ENCODE data around the gene KLF2. TPM values are rescaled to one million over a fixed set of nuclear protein-coding genes. Genes with fewer than 3 reads are reported as not detected.

Gene KLF2
- total RNA-seq, 1 donor from 2014 or later: 252 TPM

DNA sequence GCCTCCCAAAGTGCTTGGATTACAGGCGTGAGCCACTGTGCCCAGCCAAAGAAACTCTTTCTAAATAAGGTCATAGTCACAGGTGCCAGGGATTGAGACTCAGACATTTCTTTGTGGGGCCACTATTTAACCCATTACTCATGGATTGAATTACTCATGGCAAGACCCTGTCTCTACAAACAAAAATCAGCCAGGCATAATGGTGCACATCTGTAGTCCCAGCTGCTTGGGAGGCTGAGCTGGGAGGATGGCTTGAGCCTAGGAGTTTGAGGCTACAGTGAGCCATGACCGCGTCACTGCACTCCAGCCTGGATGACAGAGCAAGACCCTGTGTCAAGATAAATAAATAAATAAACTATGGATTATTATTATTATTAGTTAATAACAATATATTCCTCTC lies 3.6 kb upstream of the KLF2 start:
- H3K36me3 ChIP-seq: peaks cover 0 to 3% of the 10 kb centered on the region in 2 donors
- no peaks in the 10 kb centered on the region for H3K9me3 ChIP-seq
- no peak for DNase-seq (ENCODE audit: extremely low spot score in 2 of 2)
- peaks cover 24% of the 10 kb centered on the region for H3K4me1 ChIP-seq
- H3K4me3 ChIP-seq: no peak overlapping the region
- H3K27ac ChIP-seq: no peak overlapping the region
- intact Hi-C loops (cut with DNase I): loop anchor here (10.0 kb wide), 1 partner anchor 66 kb away; no protein-coding TSS in a partner anchor
- no peaks in the 10 kb centered on the region for H3K27me3 ChIP-seq
- TF ChIP-seq POLR2AphosphoS5 (IDR thresholded peaks at IDR 0.05; ENCODE audit: insufficient read depth in 1 of 2, low read depth in 1 of 2) (no peak), POLR2A (IDR thresholded peaks at IDR 0.05) (no peak)
- TF ChIP-seq, protein P1, sequence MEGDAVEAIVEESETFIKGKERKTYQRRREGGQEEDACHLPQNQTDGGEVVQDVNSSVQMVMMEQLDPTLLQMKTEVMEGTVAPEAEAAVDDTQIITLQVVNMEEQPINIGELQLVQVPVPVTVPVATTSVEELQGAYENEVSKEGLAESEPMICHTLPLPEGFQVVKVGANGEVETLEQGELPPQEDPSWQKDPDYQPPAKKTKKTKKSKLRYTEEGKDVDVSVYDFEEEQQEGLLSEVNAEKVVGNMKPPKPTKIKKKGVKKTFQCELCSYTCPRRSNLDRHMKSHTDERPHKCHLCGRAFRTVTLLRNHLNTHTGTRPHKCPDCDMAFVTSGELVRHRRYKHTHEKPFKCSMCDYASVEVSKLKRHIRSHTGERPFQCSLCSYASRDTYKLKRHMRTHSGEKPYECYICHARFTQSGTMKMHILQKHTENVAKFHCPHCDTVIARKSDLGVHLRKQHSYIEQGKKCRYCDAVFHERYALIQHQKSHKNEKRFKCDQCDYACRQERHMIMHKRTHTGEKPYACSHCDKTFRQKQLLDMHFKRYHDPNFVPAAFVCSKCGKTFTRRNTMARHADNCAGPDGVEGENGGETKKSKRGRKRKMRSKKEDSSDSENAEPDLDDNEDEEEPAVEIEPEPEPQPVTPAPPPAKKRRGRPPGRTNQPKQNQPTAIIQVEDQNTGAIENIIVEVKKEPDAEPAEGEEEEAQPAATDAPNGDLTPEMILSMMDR (IDR thresholded peaks at IDR 0.05): no peak

DNA sequence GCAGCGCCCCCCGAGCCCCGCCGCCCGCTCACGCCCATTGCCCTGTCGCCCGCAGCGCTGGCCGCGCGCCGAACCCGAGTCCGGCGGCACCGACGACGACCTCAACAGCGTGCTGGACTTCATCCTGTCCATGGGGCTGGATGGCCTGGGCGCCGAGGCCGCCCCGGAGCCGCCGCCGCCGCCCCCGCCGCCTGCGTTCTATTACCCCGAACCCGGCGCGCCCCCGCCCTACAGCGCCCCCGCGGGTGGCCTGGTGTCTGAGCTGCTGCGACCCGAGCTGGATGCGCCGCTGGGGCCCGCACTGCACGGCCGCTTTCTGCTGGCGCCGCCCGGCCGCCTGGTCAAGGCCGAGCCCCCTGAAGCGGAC lies 518 bp downstream of the KLF2 start:
- intact Hi-C loops (cut with DNase I): loop anchor here (5.0 to 10.0 kb wide), 2 partner anchors 57 to 70 kb away; no protein-coding TSS in a partner anchor
- Histone ChIP-seq H3K36me3 (peaks cover 0 to 19% of the 10 kb centered on the region in 2 donors), H3K9me3 (no peaks in the 10 kb centered on the region), H3K4me3 (peak overlapping the region; percentile 68 to 85), H3K27ac (peak overlapping the region; percentile 97), H3K27me3 (no peaks in the 10 kb centered on the region), H3K4me1 (peaks cover 42% of the 10 kb centered on the region)
- DNase-seq (ENCODE audit: extremely low spot score in 2 of 2): no peak
- TF ChIP-seq POLR2AphosphoS5 (IDR thresholded peaks at IDR 0.05; ENCODE audit: insufficient read depth in 1 of 2, low read depth in 1 of 2) (no peak), POLR2A (IDR thresholded peaks at IDR 0.05) (no peak)
- TF ChIP-seq, protein P1 (IDR thresholded peaks at IDR 0.05): no peak

DNA sequence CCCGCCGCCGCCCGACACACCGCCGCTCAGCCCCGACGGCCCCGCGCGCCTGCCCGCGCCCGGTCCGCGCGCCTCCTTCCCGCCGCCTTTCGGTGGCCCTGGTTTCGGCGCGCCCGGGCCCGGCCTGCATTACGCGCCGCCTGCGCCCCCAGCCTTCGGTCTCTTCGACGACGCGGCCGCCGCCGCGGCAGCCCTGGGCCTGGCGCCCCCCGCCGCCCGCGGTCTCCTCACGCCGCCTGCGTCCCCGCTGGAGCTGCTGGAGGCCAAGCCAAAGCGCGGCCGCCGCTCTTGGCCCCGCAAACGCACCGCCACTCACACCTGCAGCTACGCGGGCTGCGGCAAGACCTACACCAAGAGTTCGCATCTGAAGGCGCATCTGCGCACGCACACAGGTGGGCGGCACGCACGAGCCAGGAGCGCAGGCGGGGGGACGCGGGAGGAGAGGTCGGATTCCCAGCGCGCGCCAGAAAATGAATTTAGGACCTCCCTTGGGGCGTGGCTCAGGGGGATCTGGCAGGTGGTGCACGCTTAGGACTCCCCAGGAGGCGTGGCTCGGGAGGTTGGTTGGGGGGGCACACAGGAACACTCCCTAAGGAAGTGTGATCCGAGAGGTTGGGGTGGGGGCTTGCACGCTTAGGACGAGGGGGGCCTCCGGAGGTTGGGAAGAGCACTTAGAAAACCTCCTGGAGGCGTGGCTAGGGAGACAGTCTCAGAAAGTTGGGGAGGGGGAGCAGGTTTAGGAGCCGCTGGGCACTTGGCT lies 1.2 kb downstream of the KLF2 start:
- no peaks in the 10 kb centered on the region for H3K27me3 ChIP-seq
- TF ChIP-seq POLR2AphosphoS5 (IDR thresholded peaks at IDR 0.05; ENCODE audit: insufficient read depth in 1 of 2, low read depth in 1 of 2): peak in 1 of 2 donors; percentile 33
- no peak for TF ChIP-seq POLR2A (IDR thresholded peaks at IDR 0.05)
- TF ChIP-seq, protein P1 (IDR thresholded peaks at IDR 0.05): no peak
- peak overlapping the region; percentile 97 for H3K27ac ChIP-seq
- peak overlapping the region; percentile 68 to 85 for H3K4me3 ChIP-seq
- no peak for DNase-seq (ENCODE audit: extremely low spot score in 2 of 2)
- intact Hi-C loops (cut with DNase I): loop anchor here (2.0 to 10.0 kb wide), 3 partner anchors 41 to 71 kb away; no protein-coding TSS in a partner anchor
- peaks cover 0 to 19% of the 10 kb centered on the region in 2 donors for H3K36me3 ChIP-seq
- H3K9me3 ChIP-seq: no peaks in the 10 kb centered on the region
- H3K4me1 ChIP-seq: peaks cover 43% of the 10 kb centered on the region

DNA sequence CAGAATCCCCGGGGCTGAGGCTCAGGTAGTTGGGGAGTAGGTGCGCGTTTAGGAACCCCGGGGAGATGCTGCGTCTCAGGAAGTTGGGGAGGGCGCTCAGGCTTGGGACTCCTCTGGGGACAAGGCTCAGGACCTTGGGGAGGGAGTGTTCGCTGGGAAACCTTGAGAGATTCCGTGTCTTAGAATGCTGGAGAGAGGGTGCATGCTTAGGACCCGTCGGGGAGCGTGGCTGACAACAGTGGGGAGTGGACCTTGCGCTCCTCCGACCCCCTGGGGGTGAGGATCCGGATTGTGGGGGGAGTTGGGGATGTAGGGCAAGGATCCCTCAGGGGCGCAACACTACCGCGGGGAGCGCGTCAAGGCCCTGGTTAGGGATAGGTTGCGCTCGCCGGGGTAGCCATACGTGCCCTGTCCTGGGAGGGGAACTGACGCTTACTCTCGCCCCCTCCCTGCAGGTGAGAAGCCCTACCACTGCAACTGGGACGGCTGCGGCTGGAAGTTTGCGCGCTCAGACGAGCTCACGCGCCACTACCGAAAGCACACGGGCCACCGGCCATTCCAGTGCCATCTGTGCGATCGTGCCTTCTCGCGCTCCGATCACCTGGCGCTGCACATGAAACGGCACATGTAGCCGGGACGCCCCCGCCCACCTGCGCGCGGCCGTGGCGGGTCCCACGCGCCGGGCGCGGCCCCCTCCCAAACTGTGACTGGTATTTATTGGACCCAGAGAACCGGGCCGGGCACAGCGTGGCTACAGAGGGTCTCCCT lies 2.0 kb downstream of the KLF2 start:
- Histone ChIP-seq H3K4me3 (peak overlapping the region; percentile 68 to 85), H3K27ac (peak overlapping the region; percentile 97), H3K9me3 (no peaks in the 10 kb centered on the region), H3K36me3 (peaks cover 0 to 19% of the 10 kb centered on the region in 2 donors), H3K27me3 (no peaks in the 10 kb centered on the region), H3K4me1 (peaks cover 51% of the 10 kb centered on the region)
- DNase-seq (ENCODE audit: extremely low spot score in 2 of 2): no peak
- intact Hi-C loops (cut with DNase I): loop anchor here (2.0 to 10.0 kb wide), 3 partner anchors 42 to 72 kb away; no protein-coding TSS in a partner anchor
- TF ChIP-seq, protein P1 (IDR thresholded peaks at IDR 0.05): no peak
- TF ChIP-seq POLR2A (IDR thresholded peaks at IDR 0.05): no peak
- peak in 1 of 2 donors; percentile 55 for TF ChIP-seq POLR2AphosphoS5 (IDR thresholded peaks at IDR 0.05; ENCODE audit: insufficient read depth in 1 of 2, low read depth in 1 of 2)
